GM10248 (cell line): ENCODE measurements around the gene FRK.
"Not testable (repeated sequence)": the region's sequence is repeated elsewhere in the genome, so short reads cannot be mapped to it uniquely, and the experiment has no call there.

Experiments
- CTCF ChIA-PET: fragments of 300-600 bp; sonication (Branson Sonifier 250); formaldehyde crosslinking; extraction: SDS; loops from one replicate; lab custom pipeline; 2021; ENCODE audit warnings: antibody characterized with exemption; lab: Yijun Ruan, JAX
- POLR2A ChIA-PET: fragments of 350-650 bp; sonication (Branson Sonifier 250); formaldehyde crosslinking; extraction: SDS; loops from one replicate; lab custom pipeline; 2020; ENCODE audit warnings: antibody characterized with exemption; lab: Yijun Ruan, JAX
- DNase-seq: peaks from one replicate; pipeline ENCODE4 v3.0.0; 2012; ENCODE audit errors: extremely low spot score
- CTCF ChIP-seq: IDR thresholded peaks from 2 replicates; pipeline ENCODE4 v1.5.1; 2012; ENCODE audit warnings: mild to moderate bottlenecking, low read depth; ENCODE audit errors: extremely low read depth, missing control alignments, control extremely low read depth

FRK gene

GRCh38 chr6:115954740-115955139 lies 106.0 kb downstream of the FRK start:
- POLR2A ChIA-PET: no interaction called here
- no peak for DNase-seq
- no peak for TF ChIP-seq CTCF
- CTCF ChIA-PET: interaction anchor here (1.4 kb wide), 1 partner anchor 18 kb away, joined by 3 read pairs; no protein-coding TSS in a partner anchor

- CTCF ChIA-PET: interaction anchor here (0.9 kb wide), 1 partner anchor 9 kb away, joined by 3 read pairs; no protein-coding TSS in a partner anchor
- DNase-seq: no peak
- TF ChIP-seq CTCF: no peak
- POLR2A ChIA-PET: no interaction called here
Observed at GRCh38 chr6:115948751-115949150, 111.9 kb downstream of the FRK start.

- CTCF ChIA-PET: interaction anchor here (0.7 to 0.9 kb wide), 2 partner anchors 10 to 52 kb away, joined by 3 read pairs; no protein-coding TSS in a partner anchor
- POLR2A ChIA-PET: no interaction called here
- no peak for DNase-seq
- TF ChIP-seq CTCF: no peak
Observed at GRCh38 chr6:115947966-115948541, 112.6 kb downstream of the FRK start.

- ChIA-PET CTCF (interaction anchor here (0.9 to 1.5 kb wide), 2 partner anchors 16 to 21 kb away, joined by 3 to 4 read pairs; no protein-coding TSS in a partner anchor), POLR2A (no interaction called here)
- no peak for TF ChIP-seq CTCF
- no peak for DNase-seq
Observed at GRCh38 chr6:115945812-115946211, 114.9 kb downstream of the FRK start.

GRCh38 chr6:115945306-115945705 lies 115.4 kb downstream of the FRK start:
- CTCF ChIA-PET: interaction anchor here (0.9 to 1.5 kb wide), 2 partner anchors 15 to 21 kb away, joined by 3 to 4 read pairs; no protein-coding TSS in a partner anchor
- no peak for TF ChIP-seq CTCF
- no peak for DNase-seq
- POLR2A ChIA-PET: no interaction called here

- DNase-seq, POLR2A ChIA-PET: not testable (repeated sequence)
- CTCF ChIA-PET: interaction anchor here (1.5 kb wide), 1 partner anchor 22 kb away, joined by 3 read pairs; no protein-coding TSS in a partner anchor
Observed at GRCh38 chr6:115944829-115945228, 115.9 kb downstream of the FRK start.

GRCh38 chr6:115937502-115937901 lies 123.2 kb downstream of the FRK start:
- POLR2A ChIA-PET, CTCF ChIA-PET, DNase-seq: not testable (repeated sequence)

- DNase-seq: no peak
- ChIA-PET POLR2A (no interaction called here), CTCF (interaction anchor here (1.0 to 1.5 kb wide), 2 partner anchors 15 to 26 kb away, joined by 3 read pairs; no protein-coding TSS in a partner anchor)
- TF ChIP-seq CTCF: no peak
Observed at GRCh38 chr6:115935361-115935760, 125.3 kb downstream of the FRK start.
